Vagina (tissue), 2 donors: Measurements from ENCODE around the gene IL7R. TPM values are rescaled to one million over a fixed set of nuclear protein-coding genes. Genes with fewer than 3 reads are reported as not detected.
"Not testable (repeated sequence)": the region's sequence is repeated elsewhere in the genome, so short reads cannot be mapped to it uniquely, and the experiment has no call there.

ENCODE experiments used
- DNase-seq, 2 donors: peaks; one replicate each; pipeline ENCODE4 v3.0.0-alpha.2; 2017; ENCODE audit errors: extremely low spot score in 2 of 2
- H3K27ac ChIP-seq: fragments of 200-600 bp; sonication (generic); one replicate; pipeline ENCODE4 v1.5.1; 2019
- H3K27me3 ChIP-seq: fragments of 200-600 bp; sonication (generic); one replicate; pipeline ENCODE4 v1.5.1; 2019
- H3K36me3 ChIP-seq, 2 donors: fragments of 200-600 bp; sonication (generic); one replicate each; pipeline ENCODE4 v1.5.1; 2017 to 2019
- H3K4me1 ChIP-seq: fragments of 200-600 bp; sonication (generic); one replicate; pipeline ENCODE4 v1.5.1; 2019
- H3K4me3 ChIP-seq, 2 donors: fragments of 200-600 bp; sonication (generic); 1 replicate in 1 of 2; 2 replicates in 1 of 2; pipeline ENCODE4 v1.5.1; 2016 to 2019
- H3K9me3 ChIP-seq: fragments of 200-600 bp; sonication (generic); one replicate; pipeline ENCODE4 v1.5.1; 2019
- POLR2A ChIP-seq, 2 donors: fragments of 450-650 bp; IDR thresholded peaks; one replicate each; pipeline ENCODE4 v1.6.1; 2017; ENCODE audit warnings: antibody characterized with exemption in 2 of 2, mild to moderate bottlenecking in 2 of 2, moderate library complexity in 2 of 2
- POLR2AphosphoS5 ChIP-seq, 2 donors: sonication (generic); formaldehyde crosslinking; IDR thresholded peaks; one replicate each; pipeline ENCODE4 v1.9.0; 2017; ENCODE audit warnings: antibody characterized with exemption in 2 of 2, mild to moderate bottlenecking in 2 of 2, low read depth in 1 of 2; ENCODE audit not compliant: insufficient read depth in 1 of 2
- intact Hi-C: fragments of 100-400 bp; cut with DNase I; formaldehyde crosslinking; loops from one replicate; pipeline ENCODE4 v1.15.1; 2023
- total RNA-seq: library from RNA; depleted of rRNA; stranded (reverse); fragments of >200 nt; gene quantifications from one replicate; pipeline ENCODE4 v1.2.3, GENCODE V29; 2016
- TF ChIP-seq, protein P1 (sequence below), 3 experiments: fragments of 450-650 bp in 2 of 3; fragments of 200-600 bp in 1 of 3; sonication (generic) in 1 of 3; IDR thresholded peaks; one replicate each; pipeline ENCODE4 v1.5.1; 2017 to 2019; ENCODE audit warnings: antibody characterized with exemption in 3 of 3, mild to moderate bottlenecking in 2 of 3, moderate library complexity in 2 of 3

Gene IL7R
- total RNA-seq, 1 donor from 2014 or later = 69.7 TPM

DNA sequence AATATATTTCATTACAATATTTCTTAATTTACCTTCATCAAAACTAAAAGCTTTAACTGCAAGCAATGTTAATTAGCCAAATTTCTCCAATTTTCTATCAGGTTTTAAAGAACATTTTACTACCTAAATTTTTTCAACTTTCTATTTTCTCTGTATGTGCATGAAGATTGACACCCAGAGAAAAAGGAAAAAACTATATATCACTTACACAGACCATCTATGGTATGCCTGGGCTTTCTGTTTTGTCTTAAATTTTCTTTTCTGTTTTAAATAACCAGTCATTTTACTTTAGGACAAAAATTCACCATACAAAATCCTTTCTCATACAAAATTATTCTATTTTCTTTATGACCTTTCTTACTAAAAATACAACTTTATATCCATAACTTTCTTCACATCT, 13.8 kb upstream of the IL7R start:
- intact Hi-C loops = no loop called here
- H3K4me1 ChIP-seq = no peaks in the 10 kb centered on the region
- H3K9me3 ChIP-seq = peaks cover 3% of the 10 kb centered on the region
- no peak overlapping the region for H3K27ac ChIP-seq
- no peak for DNase-seq
- H3K27me3 ChIP-seq = no peaks in the 10 kb centered on the region
- no peaks in the 10 kb centered on the region for H3K36me3 ChIP-seq
- no peak overlapping the region for H3K4me3 ChIP-seq
- TF ChIP-seq, protein P1, sequence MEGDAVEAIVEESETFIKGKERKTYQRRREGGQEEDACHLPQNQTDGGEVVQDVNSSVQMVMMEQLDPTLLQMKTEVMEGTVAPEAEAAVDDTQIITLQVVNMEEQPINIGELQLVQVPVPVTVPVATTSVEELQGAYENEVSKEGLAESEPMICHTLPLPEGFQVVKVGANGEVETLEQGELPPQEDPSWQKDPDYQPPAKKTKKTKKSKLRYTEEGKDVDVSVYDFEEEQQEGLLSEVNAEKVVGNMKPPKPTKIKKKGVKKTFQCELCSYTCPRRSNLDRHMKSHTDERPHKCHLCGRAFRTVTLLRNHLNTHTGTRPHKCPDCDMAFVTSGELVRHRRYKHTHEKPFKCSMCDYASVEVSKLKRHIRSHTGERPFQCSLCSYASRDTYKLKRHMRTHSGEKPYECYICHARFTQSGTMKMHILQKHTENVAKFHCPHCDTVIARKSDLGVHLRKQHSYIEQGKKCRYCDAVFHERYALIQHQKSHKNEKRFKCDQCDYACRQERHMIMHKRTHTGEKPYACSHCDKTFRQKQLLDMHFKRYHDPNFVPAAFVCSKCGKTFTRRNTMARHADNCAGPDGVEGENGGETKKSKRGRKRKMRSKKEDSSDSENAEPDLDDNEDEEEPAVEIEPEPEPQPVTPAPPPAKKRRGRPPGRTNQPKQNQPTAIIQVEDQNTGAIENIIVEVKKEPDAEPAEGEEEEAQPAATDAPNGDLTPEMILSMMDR (IDR thresholded peaks at IDR 0.05) = no peak
- TF ChIP-seq POLR2AphosphoS5 (IDR thresholded peaks at IDR 0.05; ENCODE audit: insufficient read depth in 1 of 2, low read depth in 1 of 2) (no peak), POLR2A (IDR thresholded peaks at IDR 0.05) (no peak)

DNA sequence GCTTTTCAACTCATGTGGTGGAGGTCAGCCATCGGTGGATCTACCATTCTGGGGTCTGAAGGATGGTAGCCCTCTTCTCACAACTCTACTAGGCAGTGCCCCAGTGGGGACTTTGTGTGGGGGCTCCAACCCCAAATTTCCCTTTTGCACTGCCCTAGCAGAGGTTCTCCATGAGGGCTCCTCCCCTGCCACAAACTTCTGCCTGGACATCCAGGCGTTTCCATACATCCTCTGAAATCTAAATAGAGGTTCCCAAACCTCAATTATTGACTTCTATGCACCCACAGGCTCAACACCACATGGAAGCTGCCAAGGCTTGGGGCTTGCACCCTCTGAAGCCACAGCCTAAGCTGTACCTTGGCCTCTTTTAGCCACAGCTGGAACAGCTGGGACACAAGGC, 11.2 kb upstream of the IL7R start:
- H3K27me3 ChIP-seq, H3K4me1 ChIP-seq, H3K27ac ChIP-seq, H3K36me3 ChIP-seq, H3K4me3 ChIP-seq, DNase-seq, H3K9me3 ChIP-seq, intact Hi-C loops: not testable (repeated sequence)

DNA sequence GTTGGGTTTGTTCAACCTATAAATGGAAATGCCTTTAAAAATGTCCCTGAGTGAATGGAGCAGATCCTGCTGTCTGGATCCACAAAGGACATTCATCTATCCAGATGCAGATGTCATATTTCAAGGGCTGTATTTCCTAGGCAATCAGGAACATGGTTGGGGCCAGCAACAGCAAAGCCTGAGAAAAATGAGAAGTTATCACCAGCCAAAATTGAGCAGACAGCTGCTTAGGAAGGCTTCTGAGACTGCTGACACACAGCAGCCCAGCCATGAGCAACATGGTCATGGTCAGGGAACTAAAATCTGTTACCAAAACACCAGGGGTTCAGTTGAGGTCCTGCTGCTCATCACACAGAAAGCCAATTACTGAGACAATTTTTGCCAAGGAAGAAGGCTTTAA, 9.2 kb upstream of the IL7R start:
- DNase-seq = no peak
- no peak overlapping the region for H3K4me3 ChIP-seq
- intact Hi-C loops = no loop called here
- TF ChIP-seq POLR2A (IDR thresholded peaks at IDR 0.05) = no peak
- TF ChIP-seq, protein P1 (IDR thresholded peaks at IDR 0.05) = no peak
- no peak for TF ChIP-seq POLR2AphosphoS5 (IDR thresholded peaks at IDR 0.05; ENCODE audit: insufficient read depth in 1 of 2, low read depth in 1 of 2)
- H3K36me3 ChIP-seq = no peaks in the 10 kb centered on the region
- no peak overlapping the region for H3K27ac ChIP-seq
- peaks cover 3% of the 10 kb centered on the region for H3K9me3 ChIP-seq
- H3K27me3 ChIP-seq = no peaks in the 10 kb centered on the region
- peaks cover 14% of the 10 kb centered on the region for H3K4me1 ChIP-seq

DNA sequence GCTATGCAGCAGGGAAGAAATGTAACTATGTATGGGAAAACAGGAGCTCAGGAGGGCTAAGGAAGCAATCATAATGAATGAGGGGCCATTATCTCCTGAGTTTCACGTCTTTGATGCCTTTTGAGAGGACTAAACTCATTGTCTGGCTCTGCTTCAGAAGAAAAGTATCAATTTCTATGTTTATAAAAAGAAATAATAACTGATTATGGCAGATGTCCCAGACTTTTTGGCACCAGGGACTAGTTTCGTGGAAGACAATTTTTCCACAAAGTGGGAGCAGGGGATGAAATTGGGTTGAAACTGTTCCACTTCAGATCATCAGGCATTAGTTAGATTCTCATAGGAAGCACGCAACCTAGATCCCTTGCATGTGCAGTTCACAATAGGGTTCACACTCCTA, 8.7 kb upstream of the IL7R start:
- intact Hi-C loops = no loop called here
- Histone ChIP-seq H3K9me3 (peaks cover 3% of the 10 kb centered on the region), H3K4me3 (no peak overlapping the region), H3K27ac (no peak overlapping the region), H3K36me3 (no peaks in the 10 kb centered on the region), H3K4me1 (peaks cover 18% of the 10 kb centered on the region), H3K27me3 (no peaks in the 10 kb centered on the region)
- no peak for DNase-seq
- no peak for TF ChIP-seq POLR2A (IDR thresholded peaks at IDR 0.05)
- TF ChIP-seq, protein P1 (IDR thresholded peaks at IDR 0.05) = no peak
- TF ChIP-seq POLR2AphosphoS5 (IDR thresholded peaks at IDR 0.05; ENCODE audit: insufficient read depth in 1 of 2, low read depth in 1 of 2) = no peak

DNA sequence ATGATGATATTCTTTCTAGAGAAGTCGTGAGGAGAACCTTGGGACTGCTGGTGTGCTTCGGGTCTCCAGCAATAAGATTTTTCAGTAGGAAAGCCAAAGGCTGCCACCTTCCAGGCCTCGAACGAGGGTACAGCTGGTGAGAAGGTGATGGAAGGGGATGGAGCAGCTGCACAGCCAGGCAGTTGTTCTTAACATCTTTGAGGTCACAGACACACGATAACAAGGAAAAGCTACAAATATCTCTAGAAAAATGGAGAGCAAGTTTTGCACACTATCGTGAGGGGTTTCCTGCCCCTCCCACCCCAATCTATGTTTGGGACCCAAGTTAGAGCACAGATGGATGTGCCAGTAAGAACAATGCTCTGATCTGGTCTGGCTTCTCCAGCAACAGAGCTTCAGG, 6.8 kb upstream of the IL7R start:
- H3K9me3 ChIP-seq = peaks cover 3% of the 10 kb centered on the region
- intact Hi-C loops = no loop called here
- no peak overlapping the region for H3K4me3 ChIP-seq

More for the DNA sequence above, 6.8 kb upstream of the IL7R start:
- TF ChIP-seq, protein P1 (IDR thresholded peaks at IDR 0.05) = no peak
- TF ChIP-seq POLR2A (IDR thresholded peaks at IDR 0.05) = no peak
- TF ChIP-seq POLR2AphosphoS5 (IDR thresholded peaks at IDR 0.05; ENCODE audit: insufficient read depth in 1 of 2, low read depth in 1 of 2) = no peak
- Histone ChIP-seq H3K27ac (no peak overlapping the region), H3K27me3 (no peaks in the 10 kb centered on the region), H3K36me3 (no peaks in the 10 kb centered on the region), H3K4me1 (peaks cover 35% of the 10 kb centered on the region)
- DNase-seq = no peak
